NCI-H82 treated with DMSO at 0.1 percent for 48 hours (cell line): ENCODE results near the gene EIF2B5.
"Not testable (repeated sequence)": the region's sequence is repeated elsewhere in the genome, so short reads cannot be mapped to it uniquely, and the experiment has no call there.

Experiments
- DNase-seq: peaks from one replicate; lab custom pipeline; 2025; ENCODE audit not compliant: unreplicated experiment; lab: John Stamatoyannopoulos, UW

Gene EIF2B5

GRCh38 chr3:184135149-184135910, at the start of gene EIF2B5:
Gene EIF2B5 (plus strand): TSS chr3:184135358. CDS start chr3:184135386, 28 bp downstream.
- peak; percentile 95 for DNase-seq

GRCh38 chr3:184085389-184085852, 49.7 kb upstream of the EIF2B5 start:
- no peak for DNase-seq

GRCh38 chr3:184092199-184092598, 43.0 kb upstream of the EIF2B5 start:
- no peak for DNase-seq

- DNase-seq: no peak
Measured at GRCh38 chr3:184096811-184097383, 38.3 kb upstream of the EIF2B5 start, which contains the start of gene HTR3E. Gene HTR3E (plus strand): TSS chr3:184097064. CDS start chr3:184097530, 466 bp downstream.

GRCh38 chr3:184097556-184097955, 37.6 kb upstream of the EIF2B5 start:
- DNase-seq: no peak

GRCh38 chr3:184099806-184100686, 35.1 kb upstream of the EIF2B5 start:
- DNase-seq: peak; percentile 35

- no peak for DNase-seq
Measured at GRCh38 chr3:184110316-184110725, 24.8 kb upstream of the EIF2B5 start.

GRCh38 chr3:184116017-184116416, 19.1 kb upstream of the EIF2B5 start:
- no peak for DNase-seq

- peak; percentile 33 for DNase-seq
Measured at GRCh38 chr3:184117636-184118035, 17.5 kb upstream of the EIF2B5 start.

GRCh38 chr3:184121031-184121430, 14.1 kb upstream of the EIF2B5 start:
- not testable (repeated sequence) for DNase-seq

- no peak for DNase-seq
Measured at GRCh38 chr3:184126006-184126405, 9.2 kb upstream of the EIF2B5 start.

GRCh38 chr3:184129012-184129411, 6.1 kb upstream of the EIF2B5 start:
- DNase-seq: peak; percentile 21

- DNase-seq: no peak
Measured at GRCh38 chr3:184132945-184133344, 2.2 kb upstream of the EIF2B5 start.

GRCh38 chr3:184133840-184134745, 1.1 kb upstream of the EIF2B5 start:
- DNase-seq: peak; percentile 85

- DNase-seq: no peak
Measured at GRCh38 chr3:184134746-184135148, 411 bp upstream of the EIF2B5 start.

- DNase-seq: no peak
Measured at GRCh38 chr3:184135911-184136260, 728 bp downstream of the EIF2B5 start.

GRCh38 chr3:184140436-184140835, 5.3 kb downstream of the EIF2B5 start:
- no peak for DNase-seq

- no peak for DNase-seq
Measured at GRCh38 chr3:184142199-184142598, 7.0 kb downstream of the EIF2B5 start.

GRCh38 chr3:184143327-184143726, 8.2 kb downstream of the EIF2B5 start:
- DNase-seq: no peak

- DNase-seq: no peak
Measured at GRCh38 chr3:184144505-184144904, 9.3 kb downstream of the EIF2B5 start.
